ENCODE data around the gene SLC6A2. TPM values are rescaled to one million over a fixed set of nuclear protein-coding genes. Genes with fewer than 3 reads are reported as not detected.

Gene SLC6A2
- total RNA-seq, 3 donors from 2014 or later: 0.09 to 0.19 TPM; not detected in 1

- no peak for DNase-seq
- no peak for TF ChIP-seq CTCF (IDR thresholded peaks at IDR 0.05)
- Histone ChIP-seq H3K4me3 (no peak overlapping the region), H3K9me3 (no peaks in the 10 kb centered on the region), H3K36me3 (ENCODE audit: low read depth) (no peaks in the 10 kb centered on the region), H3K4me1 (ENCODE audit: low read depth) (no peaks in the 10 kb centered on the region)
- intact Hi-C loops (cut with DNase I, micrococcal nuclease): no loop called here
- no peak for ATAC-seq
These were observed 10.2 kb downstream of the SLC6A2 start for GRCh38 chr16:55666012-55666411.

- ATAC-seq (no peak), DNase-seq (no peak)
- H3K9me3 ChIP-seq: no peaks in the 10 kb centered on the region
- TF ChIP-seq CTCF (IDR thresholded peaks at IDR 0.05): no peak
- no peak overlapping the region for H3K4me3 ChIP-seq
- intact Hi-C loops (cut with DNase I, micrococcal nuclease): no loop called here
- H3K36me3 ChIP-seq (ENCODE audit: low read depth): no peaks in the 10 kb centered on the region
- H3K4me1 ChIP-seq (ENCODE audit: low read depth): no peaks in the 10 kb centered on the region
These were observed 12.0 kb downstream of the SLC6A2 start for GRCh38 chr16:55667753-55668152.

- H3K4me1 ChIP-seq (ENCODE audit: low read depth): no peaks in the 10 kb centered on the region
- intact Hi-C loops (cut with DNase I, micrococcal nuclease): no loop called here
- no peaks in the 10 kb centered on the region for H3K9me3 ChIP-seq
- no peak for ATAC-seq
- no peak for DNase-seq
- TF ChIP-seq CTCF (IDR thresholded peaks at IDR 0.05): no peak
- no peak overlapping the region for H3K4me3 ChIP-seq
- no peaks in the 10 kb centered on the region for H3K36me3 ChIP-seq (ENCODE audit: low read depth)
These were observed 12.8 kb downstream of the SLC6A2 start for GRCh38 chr16:55668340-55669281.

- no peak for ATAC-seq
- Histone ChIP-seq H3K4me3 (no peak overlapping the region), H3K4me1 (ENCODE audit: low read depth) (no peaks in the 10 kb centered on the region), H3K36me3 (ENCODE audit: low read depth) (no peaks in the 10 kb centered on the region), H3K9me3 (no peaks in the 10 kb centered on the region)
- intact Hi-C loops (cut with DNase I, micrococcal nuclease): no loop called here
- DNase-seq: no peak
- TF ChIP-seq CTCF (IDR thresholded peaks at IDR 0.05): no peak
These were observed 15.6 kb downstream of the SLC6A2 start for GRCh38 chr16:55671206-55671973.

- H3K36me3 ChIP-seq (ENCODE audit: low read depth): no peaks in the 10 kb centered on the region
- no peak for TF ChIP-seq CTCF (IDR thresholded peaks at IDR 0.05)
- no peaks in the 10 kb centered on the region for H3K4me1 ChIP-seq (ENCODE audit: low read depth)
- ATAC-seq (no peak), DNase-seq (no peak)
- H3K4me3 ChIP-seq: no peak overlapping the region
- intact Hi-C loops (cut with DNase I, micrococcal nuclease): no loop called here
- H3K9me3 ChIP-seq: no peaks in the 10 kb centered on the region
These were observed 16.1 kb downstream of the SLC6A2 start for GRCh38 chr16:55671974-55672280.
